GM18858 (cell line): ENCODE results near the gene ASAP2.

ENCODE experiments used
- ATAC-seq: cut with Tn5 transposase; IDR thresholded peaks from one replicate; pipeline ENCODE4 v1.9.1; 2021; ENCODE audit not compliant: unreplicated experiment

Gene ASAP2

DNA sequence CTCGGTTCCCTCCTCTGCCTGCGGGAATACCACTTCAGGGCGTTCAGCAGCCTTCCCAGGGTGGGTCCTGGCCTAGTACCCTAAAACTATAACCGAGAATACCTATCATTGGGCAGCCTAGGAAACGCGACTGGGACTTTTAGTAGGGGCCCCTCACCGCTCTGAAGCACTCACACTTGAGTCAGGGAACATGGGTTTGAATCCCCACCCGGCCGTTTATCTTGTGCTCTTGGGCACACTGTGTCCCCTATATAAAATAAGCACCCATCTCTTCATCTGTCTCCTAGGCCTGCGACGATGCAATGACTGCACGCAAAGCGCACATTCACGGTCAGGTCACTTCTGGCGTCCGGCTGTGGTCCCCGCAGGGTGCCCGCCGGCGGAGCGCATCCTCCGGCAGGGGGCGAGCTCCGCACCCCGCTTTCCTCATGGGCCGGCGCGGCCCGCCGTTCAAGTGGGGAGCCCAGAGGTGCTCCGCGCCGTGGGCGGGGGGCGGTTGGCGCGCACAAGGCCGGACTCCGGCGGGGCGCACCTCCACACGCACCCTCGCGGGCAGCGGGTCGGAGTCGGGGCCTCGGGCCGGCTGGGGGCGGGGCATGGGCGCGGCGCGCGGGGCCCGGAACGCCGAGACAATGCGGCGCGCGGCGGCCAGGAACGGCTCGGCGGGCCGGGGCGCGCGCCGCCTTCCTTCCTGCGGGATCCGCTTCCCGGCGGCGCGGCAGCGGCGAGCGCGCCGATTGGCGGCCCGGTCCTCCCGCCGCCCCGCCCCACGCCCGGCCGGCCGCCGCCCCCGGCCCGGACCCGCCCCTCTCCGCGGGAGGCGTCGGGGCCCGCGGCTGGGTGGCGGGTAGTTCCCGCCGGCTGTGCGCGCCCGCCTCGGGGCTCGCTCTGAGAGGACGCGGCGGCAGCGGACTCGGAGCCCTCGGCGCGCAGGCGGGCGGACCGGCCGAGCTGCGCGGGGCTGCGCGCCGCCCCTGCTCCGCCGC lies at the start of gene ASAP2:
ASAP2 (plus strand) TSS at position 850 of the 986 bp plus-strand sequence. CDS start 293 bp downstream, outside the sequence.
- no peak for ATAC-seq

DNA sequence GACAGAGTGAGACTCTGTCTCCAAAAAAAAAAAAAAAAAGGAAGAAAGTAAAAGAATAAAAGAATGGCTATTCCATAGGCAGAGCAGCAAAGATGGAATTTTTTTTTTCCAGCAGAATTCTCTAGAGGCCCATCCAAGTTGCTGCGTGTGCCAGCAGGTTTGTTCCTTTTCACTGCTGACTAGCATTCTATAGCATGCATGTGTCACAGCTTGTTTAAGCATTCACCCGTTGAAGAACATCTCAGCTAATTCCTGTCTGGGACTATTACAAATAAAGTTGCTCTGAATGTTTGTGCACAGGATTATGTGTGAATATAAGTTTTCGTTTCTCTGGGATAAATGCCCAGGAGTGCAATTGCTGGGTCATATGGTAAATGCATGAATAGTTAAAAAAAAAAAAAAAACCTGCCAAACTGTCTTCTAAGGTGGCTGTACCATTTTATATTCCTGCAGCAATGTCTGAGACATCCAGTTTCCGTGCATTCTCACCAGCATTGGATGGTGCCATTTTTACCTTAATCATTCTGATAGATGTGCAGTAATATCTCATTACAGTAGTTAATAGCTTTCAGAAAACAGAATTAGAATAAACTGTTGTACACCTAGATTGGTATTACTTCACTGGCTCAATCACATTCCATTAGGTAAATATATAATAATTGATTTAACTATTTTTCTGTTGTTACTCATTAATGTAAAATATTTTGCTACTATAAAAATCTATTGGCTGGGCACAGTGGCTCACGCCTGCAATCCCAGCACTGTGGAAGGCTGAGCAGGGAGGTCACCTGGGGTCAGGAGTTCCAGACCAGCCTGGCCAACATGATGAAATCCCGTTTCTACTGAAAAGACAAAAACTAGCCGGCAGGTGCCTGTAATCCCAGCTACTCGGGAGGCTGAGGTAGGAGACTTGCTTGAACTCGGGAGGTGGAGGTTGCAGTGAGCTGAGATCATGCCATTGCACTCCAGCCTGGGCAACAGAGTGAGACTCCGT lies 47.5 kb upstream of the ASAP2 start:
- no peak for ATAC-seq

DNA sequence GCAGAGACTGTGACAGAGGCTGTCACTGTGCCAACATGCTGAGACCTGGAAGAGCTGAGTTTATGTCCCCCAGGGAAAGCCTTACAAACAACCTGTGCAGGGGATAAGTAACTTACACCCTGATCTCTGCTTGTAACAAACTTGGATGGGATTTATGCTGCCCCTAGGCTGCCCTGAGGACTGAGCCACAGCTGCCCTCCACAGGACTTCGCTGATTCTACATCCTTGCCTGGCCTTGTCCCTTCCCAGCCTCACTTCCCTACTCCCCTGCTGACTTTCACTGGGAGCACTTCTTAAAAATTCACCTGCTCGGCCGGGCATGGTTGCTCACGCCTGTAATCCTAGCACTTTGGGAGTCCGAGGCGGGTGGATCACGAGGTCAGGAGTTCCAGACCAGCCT lies 45.9 kb upstream of the ASAP2 start:
- ATAC-seq: no peak

GRCh38 chr2:9162841-9163240 lies 43.8 kb upstream of the ASAP2 start:
- ATAC-seq: no peak

DNA sequence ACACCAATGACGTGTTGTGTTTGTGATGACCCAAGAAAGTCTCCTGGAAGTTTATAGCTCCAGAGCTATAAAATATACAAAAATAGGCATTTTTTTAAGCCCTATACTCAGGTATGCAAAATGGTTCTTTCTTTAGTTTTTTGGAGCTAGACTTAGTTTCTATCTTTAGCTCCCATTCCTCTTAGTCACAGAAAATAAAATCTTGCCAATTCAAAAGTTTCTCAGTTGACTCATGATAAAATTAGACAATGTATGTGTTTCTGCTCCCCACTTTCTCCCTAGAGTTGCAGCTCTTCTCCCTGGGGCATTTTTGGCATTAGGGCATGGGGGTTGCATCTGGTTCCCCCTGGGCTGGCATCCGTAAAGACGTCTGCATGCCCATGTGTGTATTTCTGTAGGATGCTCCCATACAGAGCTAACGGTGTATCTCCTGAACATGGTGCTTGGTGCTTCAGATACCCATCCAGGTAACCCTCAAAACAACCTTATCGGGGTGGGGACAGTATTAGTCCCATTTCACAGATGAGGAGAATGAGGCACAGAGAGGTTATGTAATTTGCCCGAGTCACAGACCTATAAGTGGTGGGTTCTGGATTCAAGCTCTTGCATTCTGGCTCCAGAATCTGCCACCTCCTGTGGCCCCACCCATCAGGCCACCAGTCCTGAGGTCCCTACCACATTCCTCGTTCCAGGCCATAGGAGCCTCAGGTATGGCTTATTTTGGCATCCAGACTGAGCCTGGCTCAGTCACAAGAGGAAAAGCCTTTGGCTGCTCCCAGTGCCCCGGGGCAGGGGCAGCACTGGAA lies 43.1 kb upstream of the ASAP2 start:
- no peak for ATAC-seq

DNA sequence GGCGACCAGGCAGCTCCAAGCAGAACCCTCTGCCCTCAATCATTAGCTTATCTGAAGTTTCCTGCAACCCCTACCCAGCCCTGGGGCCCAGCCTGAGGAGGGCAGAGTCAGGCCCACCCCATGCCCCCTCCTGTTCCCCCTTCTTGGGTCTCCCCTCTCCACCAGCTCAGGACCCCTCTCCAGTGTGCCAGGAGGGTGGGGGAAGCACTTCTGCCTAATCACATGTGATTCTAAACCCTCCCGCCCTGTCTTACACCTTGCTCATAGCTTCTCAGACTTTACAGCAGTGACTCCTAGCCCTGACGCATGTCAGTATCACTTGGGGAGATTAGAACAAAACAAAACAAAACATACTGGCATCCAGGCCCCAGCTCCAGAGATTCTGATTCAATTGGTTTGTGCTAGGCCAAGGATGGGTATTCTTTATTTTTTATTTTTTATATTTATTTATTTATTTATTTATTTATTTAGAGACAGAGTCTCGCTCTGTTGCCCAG lies 42.5 kb upstream of the ASAP2 start:
- no peak for ATAC-seq

DNA sequence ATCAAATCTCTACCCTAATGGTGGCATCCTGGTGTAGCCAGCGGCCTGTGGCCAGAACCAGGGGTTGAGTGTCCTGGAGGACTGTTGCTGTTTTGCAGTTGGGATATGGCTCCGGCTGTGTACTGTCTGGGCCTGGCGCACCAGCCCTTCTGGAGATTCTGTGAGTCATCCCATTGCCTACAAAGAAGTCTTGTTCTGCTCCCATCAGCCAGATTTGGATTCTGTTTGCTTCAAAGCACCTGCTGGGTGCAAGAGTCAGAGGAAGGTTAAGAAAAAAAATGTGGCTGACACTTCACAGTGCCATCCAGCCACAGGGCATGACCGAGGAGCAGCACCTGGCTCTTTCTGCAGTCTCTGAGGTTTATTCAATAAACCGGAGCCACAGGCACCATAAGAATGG lies 41.0 kb upstream of the ASAP2 start:
- ATAC-seq: no peak

DNA sequence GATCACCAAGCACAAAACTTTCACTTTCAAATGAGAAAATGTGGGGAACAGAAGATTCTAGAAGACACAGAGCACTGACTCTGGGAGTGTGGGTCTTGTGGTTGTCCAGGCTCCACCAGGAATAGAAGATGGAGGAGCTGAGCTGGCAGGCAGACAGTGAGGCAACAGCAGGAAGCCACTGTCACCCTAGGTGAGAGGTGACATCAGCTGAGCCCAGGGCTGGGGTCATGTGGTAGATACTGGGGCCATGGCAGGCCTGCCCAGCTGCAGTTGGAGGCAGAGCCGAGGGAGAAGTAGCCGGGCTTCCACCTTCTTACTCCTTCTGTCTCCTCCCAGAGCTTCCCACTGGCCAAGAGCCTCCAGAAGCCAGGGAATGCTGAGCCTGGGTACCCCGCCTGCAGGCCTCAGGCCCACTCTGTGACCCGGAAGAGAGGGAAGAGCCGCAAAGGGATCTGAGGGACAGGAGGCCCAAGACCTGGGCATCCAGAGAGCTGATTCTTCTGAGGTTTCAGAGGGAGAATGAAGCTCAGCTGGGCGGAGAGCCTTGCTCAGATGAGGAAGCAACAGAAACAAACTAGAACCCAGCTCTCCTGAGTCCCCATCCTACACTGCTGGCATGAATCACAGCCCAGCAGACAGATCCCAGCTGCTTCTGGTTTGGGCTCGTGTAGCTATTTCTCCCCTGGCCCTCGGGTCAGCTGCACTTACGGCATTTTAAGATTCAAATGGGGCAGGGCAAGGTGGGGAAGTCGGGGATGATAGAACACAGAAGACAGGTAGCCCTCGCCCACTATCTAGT lies 39.8 kb upstream of the ASAP2 start:
- no peak for ATAC-seq

DNA sequence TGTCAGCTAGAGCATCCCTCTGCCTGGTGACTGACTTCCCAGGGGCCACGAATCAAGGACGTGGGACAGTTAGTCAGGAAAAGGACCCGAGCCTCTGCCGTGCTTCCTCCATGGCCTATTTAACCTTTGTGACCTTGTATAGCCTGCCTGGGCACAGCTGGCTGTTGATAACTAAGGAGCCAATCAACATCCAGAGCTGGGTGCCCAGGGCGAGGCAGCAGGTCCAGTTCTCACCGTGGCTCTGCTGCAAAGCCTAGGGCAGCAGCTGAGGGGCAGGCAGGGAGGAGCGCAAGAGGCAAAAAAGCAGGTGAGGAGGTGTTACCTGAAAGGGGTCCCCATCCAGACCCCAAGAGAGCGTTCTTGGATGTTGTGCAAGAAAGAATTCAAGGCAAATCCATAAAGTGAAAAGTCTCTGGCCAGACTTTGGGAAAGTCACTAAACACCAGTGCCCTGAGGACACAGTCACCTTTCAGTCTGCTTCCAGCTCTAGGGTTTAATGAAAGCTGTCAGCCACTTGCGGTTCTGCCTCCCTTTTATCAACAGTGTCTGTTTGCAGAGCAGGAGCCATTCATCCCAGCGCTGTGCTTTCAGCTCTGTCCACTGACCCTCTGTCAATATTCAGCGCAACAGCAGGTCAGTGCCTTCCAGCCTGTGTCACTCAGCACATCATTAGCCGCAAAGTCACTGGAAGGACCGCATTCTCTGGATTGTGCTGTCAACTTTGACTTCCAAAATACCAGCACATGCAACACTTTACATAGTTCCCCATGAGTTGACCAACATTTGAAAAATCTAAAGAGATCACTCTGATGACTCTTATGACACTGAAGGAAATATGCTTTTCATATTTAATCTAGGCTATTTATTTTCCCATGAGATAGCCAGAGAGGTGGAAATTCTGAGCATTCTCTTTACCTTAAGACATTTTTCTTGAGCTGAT lies 38.6 kb upstream of the ASAP2 start:
- ATAC-seq: no peak

- no peak for ATAC-seq
Measured at GRCh38 chr2:9168821-9169221, 37.8 kb upstream of the ASAP2 start.

DNA sequence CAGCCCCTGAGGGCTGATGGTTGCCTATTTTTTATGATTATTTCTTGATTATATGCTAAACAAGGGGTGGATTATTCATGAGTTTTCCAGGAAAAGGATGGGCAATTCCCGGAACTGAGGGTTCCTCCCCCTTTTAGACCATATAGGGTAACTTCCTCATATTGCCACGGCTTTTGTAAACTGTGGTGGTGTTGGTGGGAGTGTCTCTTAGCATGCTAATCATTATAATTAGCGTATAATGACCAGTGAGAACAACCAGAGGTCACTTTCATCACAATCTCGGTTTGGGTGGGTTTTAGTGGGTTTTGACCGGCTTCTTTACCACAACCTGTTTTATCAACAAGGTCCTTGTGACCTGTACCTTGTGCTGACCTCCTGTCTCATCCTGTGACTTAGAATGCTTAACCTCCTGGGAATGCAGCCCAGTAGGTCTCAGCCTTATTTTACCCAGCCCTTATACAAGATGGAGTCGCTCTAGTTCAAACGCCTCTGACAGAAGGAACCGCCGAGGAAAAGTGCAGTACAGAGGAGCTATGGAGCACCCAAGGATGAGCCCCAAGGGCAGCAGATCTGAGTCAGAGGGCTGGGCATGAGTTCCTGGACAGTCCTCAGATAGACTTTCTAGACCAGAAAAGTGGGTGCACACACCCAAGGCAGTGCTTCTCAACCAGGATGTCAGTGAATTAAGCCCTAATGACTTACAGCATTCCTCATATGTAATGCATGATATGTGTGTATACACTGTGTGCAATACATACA lies 37.1 kb upstream of the ASAP2 start:
- no peak for ATAC-seq

GRCh38 chr2:9170458-9171130 lies 36.0 kb upstream of the ASAP2 start:
- no peak for ATAC-seq

DNA sequence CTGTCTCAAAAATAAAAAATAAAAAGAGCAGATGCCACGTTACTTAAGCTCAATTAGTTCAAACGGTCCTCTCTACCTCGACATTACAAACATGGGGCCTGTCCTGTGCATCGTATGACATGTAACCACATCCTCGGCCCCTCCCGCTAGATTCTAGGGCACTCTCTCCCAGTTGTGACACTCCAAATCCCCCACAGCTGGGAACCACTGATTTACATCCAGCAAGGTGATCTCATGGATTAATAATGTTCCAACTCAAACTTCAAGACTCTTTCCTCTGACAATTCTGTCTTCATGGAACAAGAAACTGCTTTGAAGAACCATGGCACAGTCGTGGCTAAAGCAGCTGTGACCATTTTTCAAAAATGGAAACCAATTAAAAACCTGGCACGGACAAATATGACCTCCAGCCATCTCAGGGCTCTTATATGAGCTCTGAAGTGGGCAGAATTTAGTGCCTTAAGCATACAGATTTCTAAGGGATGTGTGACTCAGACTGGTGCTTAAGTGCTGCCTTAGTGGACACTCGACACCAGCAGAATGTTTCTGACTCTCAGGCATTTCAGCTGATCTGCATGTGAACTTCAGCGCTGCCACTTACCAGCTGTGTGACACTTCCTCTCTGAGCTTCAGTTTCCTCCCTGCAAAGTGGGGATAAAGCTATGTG lies 31.7 kb upstream of the ASAP2 start:
- no peak for ATAC-seq

DNA sequence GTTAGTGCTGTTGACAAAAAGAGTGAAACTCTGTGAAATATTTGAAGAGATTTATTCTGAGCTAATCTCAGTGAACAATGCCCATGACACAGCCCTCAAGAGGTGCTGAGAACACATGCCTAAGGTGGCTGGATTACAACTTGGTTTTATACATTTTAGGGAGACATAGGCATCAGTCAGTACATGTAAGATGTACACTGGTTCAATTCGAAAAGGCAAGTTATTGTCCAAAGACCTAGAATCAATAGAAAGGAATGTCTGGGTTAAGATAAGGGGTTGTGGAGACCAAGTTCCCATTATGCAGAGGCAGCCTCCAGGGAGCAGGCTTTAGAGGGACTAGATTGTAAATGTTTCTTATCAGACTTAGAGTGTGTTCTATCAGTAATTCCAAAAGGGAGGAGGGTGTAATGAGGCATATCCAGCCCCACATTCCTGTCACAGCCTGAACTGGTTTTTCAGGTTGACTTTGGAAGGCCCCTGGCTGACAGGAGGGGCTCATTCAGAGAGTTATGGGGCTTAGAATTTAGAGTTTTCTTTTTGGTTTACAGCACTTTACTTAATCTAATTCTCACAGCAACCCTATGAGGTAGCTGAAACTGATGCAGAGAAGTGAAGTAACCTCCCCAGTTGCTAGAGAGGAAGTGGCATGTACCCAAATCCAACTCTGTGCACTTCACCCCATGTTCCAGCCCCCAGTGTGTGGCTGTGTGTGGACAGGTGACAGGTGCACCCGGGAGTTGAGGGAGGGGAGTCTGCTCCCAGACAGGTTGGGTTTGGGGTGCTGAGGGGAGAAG lies 28.3 kb upstream of the ASAP2 start:
- no peak for ATAC-seq

DNA sequence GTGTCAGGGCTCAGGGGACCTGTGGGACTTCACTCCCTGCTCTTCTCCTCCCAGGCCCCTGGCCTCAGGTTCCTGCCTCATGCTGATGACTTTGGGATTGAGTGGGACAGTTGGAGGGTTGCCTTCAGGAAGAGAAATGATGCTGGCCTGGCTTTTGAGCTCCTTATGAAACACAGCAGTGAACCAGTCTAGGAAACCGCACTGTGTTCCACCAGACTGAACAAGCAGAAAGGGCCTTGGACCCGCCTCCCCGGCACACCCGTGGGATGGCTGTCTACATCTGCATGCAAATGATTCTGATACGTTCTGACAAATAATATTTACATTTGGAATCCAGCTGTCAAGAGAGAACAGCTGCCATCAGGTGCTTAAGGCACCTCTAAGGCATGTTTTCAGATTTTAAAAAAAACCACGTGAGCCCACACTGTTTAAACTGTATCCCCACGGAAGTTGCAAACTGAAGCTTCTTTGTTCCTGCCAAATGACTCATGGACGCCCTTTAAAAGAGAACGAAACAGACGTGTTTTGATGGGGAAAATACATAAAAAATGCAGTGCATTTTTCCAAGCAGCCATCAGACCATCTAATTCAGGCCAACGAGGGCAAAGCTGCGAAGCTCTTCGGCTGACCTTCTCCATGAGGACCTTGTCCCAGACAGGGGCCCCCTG lies 27.6 kb upstream of the ASAP2 start:
- ATAC-seq: no peak
